NT2/D1 (cell line): ENCODE data around the gene SINHCAF.

Experiments
- SUZ12 ChIP-seq: IDR thresholded peaks from 2 replicates; pipeline ENCODE4 v1.6.1; 2011; ENCODE audit not compliant: insufficient read length, insufficient read depth; ENCODE audit errors: extremely low read depth
- YY1 ChIP-seq: IDR thresholded peaks from 2 replicates; pipeline ENCODE4 v1.6.1; 2011; ENCODE audit not compliant: insufficient read length, insufficient read depth
- ZNF274 ChIP-seq: IDR thresholded peaks from 2 replicates; pipeline ENCODE4 v1.6.1; 2011; ENCODE audit warnings: mild to moderate bottlenecking, low read depth, low read length

GRCh38 chr12:31315784-31316465 is 10.0 kb downstream of the SINHCAF start:
- no peak for TF ChIP-seq ZNF274
- TF ChIP-seq YY1: no peak
- TF ChIP-seq SUZ12: no peak
